ENCODE measurements around the gene LAMB3.

Gene LAMB3

DNA sequence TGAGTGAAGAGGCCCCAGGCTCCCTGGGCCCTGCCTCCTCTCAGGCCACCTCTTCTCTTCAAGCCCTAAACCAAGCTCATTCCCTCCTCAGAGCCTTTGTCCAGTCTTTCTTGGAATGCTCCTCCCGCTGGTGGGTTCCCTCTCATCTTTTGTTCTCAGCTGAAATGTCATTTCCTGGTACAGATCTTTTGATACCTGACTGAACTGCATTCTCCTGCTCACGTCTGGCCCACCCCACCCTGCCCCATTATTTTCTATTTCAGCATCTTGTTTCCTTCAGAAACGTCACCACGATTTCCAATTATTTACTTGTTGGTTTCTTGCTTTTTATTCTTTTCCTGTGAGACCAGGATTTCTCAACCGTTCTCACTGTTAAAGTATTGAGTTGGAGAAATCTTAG is 16.4 kb downstream of the LAMB3 start:
- H3K4me3 ChIP-seq (ENCODE audit: low read depth, low read length) = no peak overlapping the region
- DNase-seq (ENCODE audit: low read depth) = no peak
- no peak for TF ChIP-seq CTCF (IDR thresholded peaks at IDR 0.05; ENCODE audit: low read depth, low read length, missing control alignments)

DNA sequence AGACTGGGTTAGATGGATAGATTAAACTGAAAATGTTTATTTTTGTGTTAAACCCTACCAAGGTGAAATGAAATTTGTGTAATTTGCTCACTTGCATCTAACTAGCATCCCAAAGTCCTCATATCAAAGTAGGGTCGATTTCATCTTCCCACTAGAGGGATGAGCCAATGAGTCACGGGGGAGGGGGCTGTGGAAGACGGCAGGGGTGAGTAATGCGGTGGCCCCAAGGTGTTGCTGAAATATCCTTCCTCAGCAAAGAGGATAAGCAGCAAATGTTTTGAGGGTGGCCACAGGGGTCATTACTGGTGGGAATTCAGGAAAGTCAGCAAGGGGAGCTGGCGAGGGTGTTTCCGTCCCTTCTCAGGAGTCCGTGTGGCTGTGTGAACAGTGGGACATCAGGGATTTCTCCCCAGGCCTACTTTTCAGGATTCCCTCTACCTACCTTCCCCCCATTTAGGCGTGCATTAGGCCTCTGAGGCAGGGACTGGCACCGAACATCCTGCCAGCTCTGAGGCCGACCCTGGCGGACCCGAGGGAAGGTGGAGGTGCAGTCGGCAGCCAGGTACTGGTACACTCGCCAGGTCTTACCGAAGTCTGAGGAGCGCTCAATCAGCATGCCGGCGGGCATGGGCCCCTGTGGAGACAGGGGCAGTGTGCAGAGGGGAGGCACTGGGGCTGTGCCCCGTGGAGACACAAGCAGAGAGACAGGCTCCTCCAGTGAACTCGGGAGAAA is 18.1 kb downstream of the LAMB3 start:
- H3K4me3 ChIP-seq (ENCODE audit: low read depth, low read length) = no peak overlapping the region
- no peak for TF ChIP-seq CTCF (IDR thresholded peaks at IDR 0.05; ENCODE audit: low read depth, low read length, missing control alignments)
- DNase-seq (ENCODE audit: low read depth) = no peak

DNA sequence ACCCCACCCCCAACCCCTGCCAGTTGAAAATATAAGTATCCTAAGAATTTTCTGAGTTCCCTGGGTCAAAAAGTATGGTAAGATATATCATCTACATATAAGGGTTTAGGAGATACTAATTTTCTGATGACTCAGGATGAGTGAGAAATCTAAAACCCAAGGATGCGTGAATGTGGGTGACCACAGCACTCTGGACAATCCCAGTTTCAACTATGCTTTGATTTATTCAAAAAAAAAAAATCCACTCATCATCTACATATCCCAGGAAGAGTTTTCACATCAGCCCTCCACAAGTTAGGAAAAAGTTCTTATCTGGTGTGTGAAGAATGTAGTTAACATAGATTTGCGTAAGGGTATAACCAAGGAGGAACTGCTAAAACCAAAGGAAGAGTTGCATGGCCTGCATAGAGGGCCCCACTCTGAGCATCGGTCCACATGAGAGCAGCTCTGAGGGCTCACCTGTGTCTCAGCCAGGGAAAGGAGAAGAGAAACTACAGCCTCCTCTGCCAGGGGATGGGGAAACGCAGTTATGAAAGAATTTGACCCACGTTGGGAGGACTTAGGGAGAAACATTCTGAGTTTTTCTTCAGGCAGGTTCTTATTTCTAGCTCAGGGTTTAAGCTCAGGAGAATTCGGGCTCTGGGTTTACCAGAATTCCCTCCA is 18.8 kb downstream of the LAMB3 start:
- no peak for DNase-seq (ENCODE audit: low read depth)
- H3K4me3 ChIP-seq (ENCODE audit: low read depth, low read length) = no peak overlapping the region
- TF ChIP-seq CTCF (IDR thresholded peaks at IDR 0.05; ENCODE audit: low read depth, low read length, missing control alignments) = no peak

DNA sequence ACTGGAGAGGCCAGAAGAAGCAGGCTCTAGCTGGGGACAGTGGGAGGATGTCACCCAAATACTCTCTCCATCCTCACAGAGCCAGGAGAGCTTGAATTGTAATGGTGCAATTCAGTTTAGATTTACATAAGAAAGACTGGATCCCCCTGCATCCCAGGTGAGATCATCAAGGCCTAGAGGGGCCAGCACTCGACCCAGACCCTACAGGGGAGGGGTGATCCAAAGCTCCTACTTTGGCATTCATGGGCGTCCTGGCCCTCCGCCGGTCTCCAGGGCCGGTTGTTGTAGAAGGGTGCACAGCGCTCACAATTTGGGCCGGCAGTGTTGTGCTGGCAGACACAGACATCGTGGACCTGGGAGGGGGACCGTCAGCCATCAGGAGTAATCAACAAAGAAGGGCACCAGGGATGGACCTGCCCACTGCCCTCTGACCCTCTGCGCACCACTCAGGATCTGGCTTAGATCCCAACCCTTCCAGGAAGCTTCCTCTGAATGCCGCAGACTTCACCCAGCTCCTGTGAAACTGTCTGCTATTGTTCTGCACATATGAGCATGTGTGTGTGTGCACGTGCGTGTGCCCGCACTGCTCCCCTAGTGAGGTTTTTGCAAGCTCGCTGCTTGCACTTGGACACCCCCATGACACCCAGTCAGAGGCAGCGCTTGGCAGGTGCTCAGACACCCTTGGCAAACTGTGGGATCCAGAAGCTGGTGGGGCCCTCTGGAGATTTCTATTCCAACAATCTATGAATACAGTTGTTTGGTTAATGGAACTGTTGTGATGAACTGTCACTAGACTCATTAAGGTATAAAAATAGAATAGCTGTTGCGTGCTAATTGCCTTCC is 21.6 kb downstream of the LAMB3 start:
- no peak for DNase-seq (ENCODE audit: low read depth)
- no peak for TF ChIP-seq CTCF (IDR thresholded peaks at IDR 0.05; ENCODE audit: low read depth, low read length, missing control alignments)
- no peak overlapping the region for H3K4me3 ChIP-seq (ENCODE audit: low read depth, low read length)

DNA sequence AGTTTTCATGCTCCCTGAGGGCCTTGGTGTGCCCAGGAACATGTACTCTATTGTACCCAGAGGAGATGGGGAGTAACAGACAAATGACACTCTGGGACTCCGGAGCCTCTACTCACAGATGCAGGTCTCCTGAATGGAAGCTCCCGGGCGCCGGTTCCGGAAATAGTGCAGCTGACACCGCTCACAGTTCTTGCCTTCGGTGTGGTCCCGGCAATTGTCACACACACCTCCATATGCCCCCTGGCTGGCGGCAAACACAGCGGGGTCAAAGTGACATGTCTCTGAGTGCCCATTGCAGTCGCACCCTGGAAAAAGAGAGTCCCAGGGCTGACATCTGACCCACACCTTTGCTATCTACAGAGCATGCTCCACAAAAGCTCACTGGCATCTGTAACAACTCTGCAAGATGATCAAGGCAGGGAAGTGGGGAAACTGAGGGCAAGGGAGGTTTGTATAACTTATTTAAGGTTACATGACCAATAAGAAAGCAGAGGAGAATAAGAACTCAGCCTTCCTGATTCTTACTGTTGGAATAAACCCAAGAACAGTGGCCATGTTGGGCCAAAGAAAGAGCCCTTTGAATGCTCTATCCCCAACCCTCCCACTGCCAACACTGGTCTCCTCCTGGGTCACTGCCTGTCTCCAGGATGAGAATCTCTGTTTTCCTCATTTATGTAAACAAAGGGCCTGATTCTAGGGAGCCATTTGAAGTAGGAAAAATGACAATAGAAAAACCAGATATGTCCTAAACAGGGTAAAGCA is 22.4 kb downstream of the LAMB3 start:
- DNase-seq (ENCODE audit: low read depth) = no peak
- TF ChIP-seq CTCF (IDR thresholded peaks at IDR 0.05; ENCODE audit: low read depth, low read length, missing control alignments) = no peak
- H3K4me3 ChIP-seq (ENCODE audit: low read depth, low read length) = no peak overlapping the region

DNA sequence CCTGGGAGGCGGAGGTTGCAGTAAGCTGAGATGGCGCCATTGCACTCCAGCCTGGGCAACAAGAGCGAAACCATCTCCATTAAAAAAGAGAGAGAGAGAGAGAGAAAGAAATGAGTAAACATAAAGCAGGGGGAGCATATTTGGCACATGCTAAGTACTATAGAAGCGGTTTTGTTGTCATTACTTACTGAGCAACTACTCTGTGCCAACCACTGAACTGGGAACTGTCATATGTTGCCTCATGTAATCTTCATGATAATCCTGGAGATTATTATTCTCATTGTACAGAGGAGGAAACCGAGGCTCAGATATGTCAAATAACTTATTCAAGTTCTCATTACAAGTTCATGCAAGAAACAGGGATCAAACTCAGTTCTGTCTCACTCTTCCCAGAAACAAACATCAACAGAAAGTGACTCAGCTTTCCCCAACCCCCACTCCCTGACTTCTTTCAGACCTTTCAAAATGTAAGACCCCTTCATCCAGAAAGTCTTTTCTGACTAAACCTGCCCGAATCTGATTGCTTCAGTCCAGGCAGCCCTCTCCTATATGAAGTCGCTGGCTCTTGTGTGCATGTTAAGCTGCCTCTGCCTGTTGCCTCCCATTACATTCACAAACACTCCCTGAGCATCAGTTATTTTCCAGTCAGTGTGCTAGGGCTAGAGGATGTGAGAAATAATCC is 23.5 kb downstream of the LAMB3 start:
- TF ChIP-seq CTCF (IDR thresholded peaks at IDR 0.05; ENCODE audit: low read depth, low read length, missing control alignments) = no peak
- no peak overlapping the region for H3K4me3 ChIP-seq (ENCODE audit: low read depth, low read length)
- no peak for DNase-seq (ENCODE audit: low read depth)

Data from GM12864 (cell line).